DOHH2 (cell line): ENCODE measurements around the gene C1QA.

Experiments
- CTCF ChIP-seq: fragments of 200-600 bp; sonication (generic); IDR thresholded peaks from one replicate; pipeline ENCODE4 v1.5.1; 2014; ENCODE audit warnings: antibody characterized with exemption, mild to moderate bottlenecking, low read depth, low read length; ENCODE audit not compliant: poor library complexity, severe bottlenecking
- EZH2phosphoT487 ChIP-seq: fragments of 200-600 bp; sonication (generic); IDR thresholded peaks from 2 replicates; pipeline ENCODE4 v1.6.1; 2017; ENCODE audit warnings: borderline replicate concordance, mild to moderate bottlenecking, antibody characterized with exemption, low read length, moderate library complexity, mixed read lengths

- no peak for TF ChIP-seq CTCF
- no peak for TF ChIP-seq EZH2phosphoT487
Measured at GRCh38 chr1:22671999-22672398, 35.6 kb downstream of the C1QA start.
